NCI-H2081 (cell line): Measurements from ENCODE around the gene THAP10.
"Not testable (repeated sequence)": the region's sequence is repeated elsewhere in the genome, so short reads cannot be mapped to it uniquely, and the experiment has no call there.

ENCODE experiments used
- DNase-seq, 2 experiments: peaks; one replicate each; lab custom pipeline; 2025; lab: John Stamatoyannopoulos, UW

THAP10 gene

DNA sequence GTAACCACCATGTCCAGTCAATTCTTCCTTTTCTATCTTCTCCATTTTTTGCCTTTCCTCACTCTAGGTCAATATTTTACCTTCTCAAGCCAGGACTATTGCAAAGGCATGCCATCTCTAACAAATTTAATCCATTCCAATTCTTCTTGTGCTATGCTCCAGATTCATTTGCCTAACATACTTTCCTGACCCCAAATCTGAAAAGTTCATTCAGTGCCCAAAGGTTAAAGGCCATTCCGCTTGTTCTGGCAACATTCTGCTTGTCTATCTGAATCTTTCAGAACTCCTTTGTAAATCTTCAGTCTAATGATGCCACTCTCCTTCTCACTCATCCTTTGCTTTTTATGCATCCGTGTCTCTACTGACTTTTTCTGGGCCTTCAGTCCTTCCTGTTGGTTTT is 15.6 kb downstream of the THAP10 start:
- no peak for DNase-seq

GRCh38 chr15:70876011-70876410 is 16.2 kb downstream of the THAP10 start:
- no peak for DNase-seq

DNA sequence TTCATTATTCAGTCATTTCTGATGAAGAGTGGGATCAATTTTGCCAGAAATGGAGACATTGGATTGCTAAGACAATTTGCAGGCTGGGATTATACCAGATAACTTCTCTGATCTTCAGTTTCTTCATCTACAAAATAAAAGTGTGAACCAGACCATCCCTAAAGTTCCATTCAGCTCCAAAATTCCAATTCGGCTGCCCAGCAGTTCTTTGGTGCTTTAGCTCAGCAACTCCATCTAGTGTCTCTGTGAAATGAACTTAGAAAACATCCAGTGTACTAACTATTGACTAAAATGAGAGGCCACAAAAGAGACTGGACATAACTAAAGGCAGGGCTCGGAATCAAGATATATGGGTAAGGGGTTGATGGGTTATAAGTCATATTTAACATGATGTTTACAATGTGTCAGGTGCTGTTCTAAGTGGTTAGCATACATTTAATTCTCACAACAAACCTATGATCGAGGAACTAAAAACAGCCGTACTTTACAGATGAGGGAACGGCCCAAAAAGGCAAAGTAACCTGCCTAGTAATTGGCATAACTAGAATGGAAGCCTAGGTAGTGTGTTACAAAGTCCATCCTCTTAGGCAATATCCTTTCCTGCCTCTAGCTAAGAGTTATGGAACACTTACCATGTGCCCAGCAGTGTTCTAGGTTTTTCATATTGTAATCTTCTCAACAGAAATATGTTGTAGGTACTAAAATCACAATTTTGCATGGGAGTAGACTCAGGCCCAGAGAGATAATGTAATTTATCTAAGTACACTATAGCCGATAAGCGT is 17.0 kb downstream of the THAP10 start:
- DNase-seq: no peak

DNA sequence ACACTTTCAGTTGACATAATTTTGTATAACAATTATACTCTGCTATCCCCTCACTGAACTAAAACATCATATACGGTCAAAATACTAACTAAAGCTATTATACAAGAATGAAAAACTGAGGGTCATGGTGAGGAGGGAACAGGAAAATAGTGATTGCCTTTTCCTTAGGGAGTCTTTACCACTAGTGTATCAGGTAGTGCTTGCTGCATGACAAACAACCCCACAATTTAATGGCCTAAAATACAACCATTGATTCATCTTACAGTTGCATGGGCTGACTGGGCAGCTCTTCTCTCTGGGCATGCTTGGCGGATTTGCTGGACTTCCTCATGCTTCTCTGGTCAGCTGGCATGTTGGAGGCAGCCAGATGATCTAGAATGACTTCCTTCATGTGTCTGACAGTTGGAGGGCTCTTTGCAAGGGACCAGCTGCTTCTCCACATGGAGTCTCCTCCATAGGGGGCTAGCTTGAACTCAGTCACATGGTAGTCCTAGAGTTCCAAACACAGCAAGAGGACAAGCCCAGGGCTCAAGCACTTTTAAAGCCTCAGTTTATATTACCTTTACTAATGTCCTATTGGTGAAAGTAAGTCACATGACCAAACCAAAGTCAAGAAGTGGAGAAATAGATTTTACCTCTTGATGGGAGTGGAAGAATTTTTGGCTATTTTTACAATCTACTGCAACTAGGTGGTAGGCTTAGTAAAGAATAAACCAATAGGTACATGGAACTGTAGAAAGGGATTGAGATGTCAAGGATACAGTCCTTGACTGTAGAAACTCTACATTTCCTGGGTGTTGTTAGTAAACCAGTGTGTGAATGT is 18.8 kb downstream of the THAP10 start:
- no peak for DNase-seq

- not testable (repeated sequence) for DNase-seq
These were observed 20.7 kb downstream of the THAP10 start for GRCh38 chr15:70871490-70871889.

GRCh38 chr15:70870051-70870450 is 22.2 kb downstream of the THAP10 start:
- DNase-seq: no peak

DNA sequence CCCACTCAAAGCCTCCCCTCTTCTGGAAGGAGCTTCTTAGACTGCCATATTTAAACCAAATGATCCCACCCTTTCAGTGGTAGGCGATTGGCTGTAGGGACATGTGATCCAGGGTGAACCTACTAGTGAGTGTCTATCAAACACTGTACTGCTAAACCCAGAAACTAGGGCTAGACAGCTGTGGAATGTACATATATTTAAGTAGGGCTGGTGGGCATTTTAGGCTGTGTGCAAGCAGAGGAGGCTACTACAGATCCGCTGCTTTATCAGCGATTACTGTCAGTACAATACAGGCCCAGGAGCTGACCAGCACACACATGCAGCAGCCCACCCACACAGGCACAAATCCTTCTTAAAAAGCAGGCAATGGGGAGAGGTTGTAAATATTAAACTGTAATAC is 22.9 kb downstream of the THAP10 start:
- DNase-seq: no peak

DNA sequence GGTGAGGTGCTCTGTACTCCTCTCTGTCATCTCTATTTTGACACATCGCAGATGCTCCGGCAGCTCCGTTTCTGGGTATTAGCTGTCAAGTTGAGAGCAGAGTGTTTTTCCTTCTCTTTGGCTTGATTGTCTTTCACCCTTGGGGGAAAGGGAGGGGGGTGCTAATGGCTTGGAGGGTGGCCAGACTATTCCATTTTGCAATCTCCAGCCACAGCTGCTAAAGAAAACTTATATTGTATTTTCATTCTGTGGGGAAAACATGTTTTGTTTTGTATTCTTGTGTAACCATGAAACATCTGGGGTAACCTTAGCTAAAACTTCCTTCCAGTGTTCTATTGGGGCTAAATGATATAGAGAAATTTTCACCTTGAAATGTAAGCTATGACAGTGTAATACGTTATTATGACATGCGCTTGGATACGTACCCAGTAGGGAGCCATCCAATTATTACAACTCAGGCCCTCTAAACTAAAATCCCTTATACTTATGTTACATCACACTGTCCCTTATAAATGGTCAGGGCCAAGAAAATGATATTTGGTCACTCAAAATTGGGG is 24.2 kb downstream of the THAP10 start:
- no peak for DNase-seq

- DNase-seq: no peak
These were observed 25.1 kb downstream of the THAP10 start for GRCh38 chr15:70866982-70867641.

DNA sequence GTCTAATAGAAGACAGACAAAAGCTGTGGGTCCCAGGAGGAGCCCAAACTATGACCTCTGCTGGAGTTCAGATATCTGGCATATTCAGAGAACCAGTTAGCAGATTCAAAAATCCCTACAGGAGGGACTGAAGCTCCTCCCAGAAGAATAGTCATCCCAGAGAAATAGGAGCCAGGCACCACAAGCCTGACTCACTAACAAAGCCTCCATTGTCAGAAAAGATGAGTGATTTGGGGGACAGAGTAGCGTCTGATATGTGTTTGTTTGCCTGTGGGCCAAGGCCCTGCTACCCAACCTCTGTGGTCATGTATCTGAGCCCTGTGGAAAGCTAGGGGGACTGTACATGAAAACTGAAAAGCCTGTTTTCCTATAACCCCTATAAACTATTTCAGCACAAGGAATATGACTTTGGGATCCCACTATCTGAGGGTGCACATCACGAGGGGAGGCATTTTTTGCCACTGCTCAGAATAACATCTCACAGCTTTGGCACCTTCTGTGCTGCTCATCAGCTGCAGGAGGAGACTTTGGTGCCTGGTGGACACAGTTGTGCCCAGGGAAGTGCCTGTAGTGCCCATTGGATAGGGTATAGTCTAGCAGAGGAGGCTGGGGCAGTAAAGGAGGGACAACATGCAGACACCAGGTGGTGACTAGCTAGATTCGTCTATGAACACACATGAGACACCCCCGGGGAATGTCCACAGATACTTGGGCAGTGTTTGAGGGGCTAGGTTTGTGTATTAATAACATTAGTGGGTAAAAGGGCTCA is 28.6 kb downstream of the THAP10 start:
- no peak for DNase-seq

- DNase-seq: no peak
These were observed 32.2 kb downstream of the THAP10 start for GRCh38 chr15:70859998-70860397.

DNA sequence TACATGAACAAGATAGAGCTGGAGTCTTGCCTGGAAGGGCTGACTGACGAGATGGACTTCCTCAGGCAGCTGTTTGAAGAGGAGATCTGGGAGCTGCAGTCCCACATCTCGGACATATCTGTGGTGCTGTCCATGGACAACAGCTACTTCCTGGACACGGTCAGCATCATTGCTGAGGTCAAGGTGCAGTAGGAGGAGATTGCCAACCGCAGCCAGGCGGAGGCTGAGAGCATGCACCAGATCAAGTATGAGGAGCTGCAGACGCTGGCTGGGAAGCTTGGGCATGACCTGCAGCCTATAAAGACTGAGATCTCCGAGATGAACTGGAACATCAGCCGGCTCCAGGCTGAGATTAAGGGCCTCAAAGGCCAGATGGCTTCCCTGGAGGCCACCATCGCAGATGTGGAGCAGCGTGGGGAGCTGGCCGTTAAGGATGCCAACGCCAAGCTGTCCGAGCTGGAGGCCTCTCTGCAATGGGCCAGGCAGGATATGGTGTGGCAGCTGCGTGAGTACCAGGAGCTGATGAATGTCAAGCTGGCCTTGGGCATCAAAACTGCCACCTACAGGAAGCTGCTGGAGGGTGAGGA is 32.8 kb downstream of the THAP10 start:
- no peak for DNase-seq

- DNase-seq: not testable (repeated sequence)
These were observed 33.5 kb downstream of the THAP10 start for GRCh38 chr15:70858614-70859321.

GRCh38 chr15:70857562-70858285 is 34.5 kb downstream of the THAP10 start:
- no peak for DNase-seq

GRCh38 chr15:70856884-70857561 is 35.2 kb downstream of the THAP10 start:
- no peak for DNase-seq

- DNase-seq: no peak
These were observed 35.9 kb downstream of the THAP10 start for GRCh38 chr15:70856177-70856883.

- no peak for DNase-seq
These were observed 36.5 kb downstream of the THAP10 start for GRCh38 chr15:70855764-70856163.

DNA sequence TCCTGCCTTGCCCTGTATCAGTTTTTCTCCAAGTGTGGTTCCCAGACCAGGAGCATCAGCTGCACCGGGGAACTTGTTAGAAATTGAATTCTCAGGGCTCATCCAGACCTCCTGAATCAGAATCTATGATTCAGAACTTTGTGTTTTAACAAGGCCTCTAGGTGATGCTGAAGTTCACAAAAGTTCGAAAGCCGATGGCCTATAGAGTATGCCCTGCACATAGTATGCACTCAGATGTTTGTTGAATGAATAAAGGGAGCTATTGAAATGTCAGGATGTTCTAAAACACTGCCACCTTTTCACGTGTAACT is 37.6 kb downstream of the THAP10 start:
- no peak for DNase-seq
